NCI-H1048 (cell line): Measurements from ENCODE around the gene TSPAN5.
"Not testable (repeated sequence)": the region's sequence is repeated elsewhere in the genome, so short reads cannot be mapped to it uniquely, and the experiment has no call there.

ENCODE experiments used
- DNase-seq: peaks from one replicate; lab custom pipeline; 2025; lab: John Stamatoyannopoulos, UW

The TSPAN5 gene

GRCh38 chr4:98461121-98461865, 197.1 kb downstream of the TSPAN5 start:
- DNase-seq, result not testable (repeated sequence)

- DNase-seq, result not testable (repeated sequence)
These were observed 201.0 kb downstream of the TSPAN5 start for GRCh38 chr4:98457422-98457821.

- DNase-seq, result no peak
These were observed 206.3 kb downstream of the TSPAN5 start for GRCh38 chr4:98452091-98452490.

GRCh38 chr4:98448908-98449307, 209.5 kb downstream of the TSPAN5 start:
- no peak for DNase-seq

- no peak for DNase-seq
These were observed 210.8 kb downstream of the TSPAN5 start for GRCh38 chr4:98447648-98448047.

- no peak for DNase-seq
These were observed 211.7 kb downstream of the TSPAN5 start for GRCh38 chr4:98446499-98447375.

GRCh38 chr4:98444371-98444770, 214.0 kb downstream of the TSPAN5 start:
- DNase-seq, result no peak

- DNase-seq, result no peak
These were observed 223.6 kb downstream of the TSPAN5 start for GRCh38 chr4:98434816-98435215.

GRCh38 chr4:98433691-98434090, 224.7 kb downstream of the TSPAN5 start:
- no peak for DNase-seq

- DNase-seq, result no peak
These were observed 227.6 kb downstream of the TSPAN5 start for GRCh38 chr4:98430708-98431403.

GRCh38 chr4:98423009-98423408, 235.4 kb downstream of the TSPAN5 start:
- no peak for DNase-seq

GRCh38 chr4:98421111-98421510, 237.3 kb downstream of the TSPAN5 start:
- DNase-seq, result no peak
